Hindlimb muscle (tissue), 1 donor: ENCODE results near the gene LONP2. TPM values are rescaled to one million over a fixed set of nuclear protein-coding genes. Genes with fewer than 3 reads are reported as not detected.

Source experiments
- DNase-seq: peaks from one replicate; pipeline ENCODE4 v3.0.0-alpha.2; 2013
- polyA plus RNA-seq: library from polyadenylated mRNA; unstranded; fragments of 120-200 nt; gene quantifications from one replicate; pipeline ENCODE4 v1.2.1, GENCODE V29; 2013; ENCODE audit not compliant: insufficient read length

LONP2 gene
- polyA plus RNA-seq: 47.5 TPM

GRCh38 chr16:48244080-48244862, at the start of gene LONP2:
LONP2 (plus strand) TSS chr16:48244300; CDS start chr16:48244389, 89 bp downstream.
- peak; percentile 93 for DNase-seq

GRCh38 chr16:48194828-48195556, 49.1 kb upstream of the LONP2 start:
- no peak for DNase-seq

- DNase-seq: no peak
These were observed 46.8 kb upstream of the LONP2 start for GRCh38 chr16:48197294-48197693.

- DNase-seq: no peak
These were observed 42.4 kb upstream of the LONP2 start for GRCh38 chr16:48201515-48202201.

GRCh38 chr16:48203974-48204824, 39.9 kb upstream of the LONP2 start:
- no peak for DNase-seq

- DNase-seq: no peak
These were observed 39.3 kb upstream of the LONP2 start for GRCh38 chr16:48204825-48205151.

- no peak for DNase-seq
These were observed 37.4 kb upstream of the LONP2 start for GRCh38 chr16:48206594-48207242.

- DNase-seq: no peak
These were observed 33.4 kb upstream of the LONP2 start for GRCh38 chr16:48210747-48211146.

- DNase-seq: no peak
These were observed 32.1 kb upstream of the LONP2 start for GRCh38 chr16:48212033-48212432.

GRCh38 chr16:48215738-48216137, 28.4 kb upstream of the LONP2 start:
- DNase-seq: no peak

- no peak for DNase-seq
These were observed 26.4 kb upstream of the LONP2 start for GRCh38 chr16:48217708-48218107.

GRCh38 chr16:48218473-48218872, 25.6 kb upstream of the LONP2 start:
- no peak for DNase-seq

- DNase-seq: no peak
These were observed 23.2 kb upstream of the LONP2 start for GRCh38 chr16:48220891-48221290.

- DNase-seq: no peak
These were observed 20.6 kb upstream of the LONP2 start for GRCh38 chr16:48223490-48223889.

GRCh38 chr16:48225456-48225855, 18.6 kb upstream of the LONP2 start:
- DNase-seq: no peak

GRCh38 chr16:48231727-48232492, 12.2 kb upstream of the LONP2 start:
- no peak for DNase-seq

GRCh38 chr16:48232493-48233040, 11.5 kb upstream of the LONP2 start:
- DNase-seq: no peak

GRCh38 chr16:48234630-48235029, 9.5 kb upstream of the LONP2 start:
- DNase-seq: no peak

GRCh38 chr16:48235058-48235555, 9.0 kb upstream of the LONP2 start:
- no peak for DNase-seq

GRCh38 chr16:48235556-48236136, 8.5 kb upstream of the LONP2 start:
- no peak for DNase-seq
